Stimulated activated CD4-positive, alpha-beta T cell treated with anti-CD3 and anti-CD28 coated beads, TNF-alpha, amount 100 ng/mL, for 1 hour (primary cell): ENCODE results near the gene CD300LF.

Experiments used
- DNase-seq, 3 donors: peaks; one replicate each; pipeline ENCODE4 v3.0.0-alpha.2; 2020; ENCODE audit warnings: low read depth in 3 of 3, low spot score in 1 of 3

CD300LF gene

DNA sequence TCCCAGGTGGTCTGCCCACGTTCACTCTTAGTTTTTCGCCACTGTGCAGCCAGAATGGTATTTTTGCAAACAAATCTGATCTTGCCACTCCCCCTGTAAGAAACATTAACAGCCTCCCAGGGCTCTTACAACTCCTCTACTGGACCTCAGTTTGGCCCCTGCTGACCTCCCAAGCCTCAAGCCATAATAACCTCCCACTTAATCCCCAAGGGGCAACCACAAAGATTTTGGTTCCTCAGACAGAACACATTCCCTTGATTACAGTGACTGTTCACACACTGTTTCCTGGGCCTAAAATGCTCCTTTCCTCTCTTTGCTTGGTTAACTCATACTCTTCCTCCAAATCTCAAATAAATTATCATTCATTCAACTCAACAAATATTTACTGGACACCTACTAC, 67.7 kb downstream of the CD300LF start:
- no peak for DNase-seq

DNA sequence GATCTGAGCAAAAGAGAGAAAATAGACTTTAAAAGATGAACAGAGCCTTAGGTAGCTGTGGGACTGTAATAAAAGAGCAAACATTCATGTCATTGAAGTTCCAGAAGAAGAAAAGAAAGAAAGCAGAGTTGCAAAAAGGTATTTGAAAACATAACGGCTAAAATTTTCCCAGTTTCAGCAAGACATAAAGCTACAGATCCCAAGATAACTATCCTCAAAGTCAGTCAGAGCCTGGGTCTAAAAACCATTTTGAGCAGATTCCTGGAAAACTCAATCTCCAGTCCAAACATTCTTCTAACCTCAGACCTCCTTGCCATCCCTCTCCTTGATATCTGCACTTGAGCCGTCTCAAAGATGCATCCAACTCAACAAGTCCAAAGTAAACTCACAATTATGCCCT, 68.3 kb downstream of the CD300LF start:
- no peak for DNase-seq
